H9 (cell line): Measurements from ENCODE around the gene CDH4. TPM values are rescaled to one million over a fixed set of nuclear protein-coding genes. Genes with fewer than 3 reads are reported as not detected.

Experiments used
- DNase-seq: peaks from one replicate; pipeline ENCODE4 v3.0.0-alpha.2; 2017
- H2AFZ ChIP-seq: one replicate; pipeline ENCODE4 v1.6.1; 2013; ENCODE audit warnings: mild to moderate bottlenecking, low read length, control low read depth, moderate library complexity
- H2AK5ac ChIP-seq: 2 replicates; pipeline ENCODE4 v1.6.1; 2013; ENCODE audit warnings: low read length, control low read depth, mixed read lengths; ENCODE audit not compliant: insufficient read length
- H2BK120ac ChIP-seq: one replicate; pipeline ENCODE4 v1.6.1; 2013; ENCODE audit warnings: low read depth, mild to moderate bottlenecking, low read length, control low read depth, inconsistent platforms; ENCODE audit not compliant: poor library complexity, severe bottlenecking
- H2BK12ac ChIP-seq: 2 replicates; pipeline ENCODE4 v1.6.1; 2013; ENCODE audit warnings: low read length, control low read depth, mixed read lengths, low read depth; ENCODE audit not compliant: insufficient read length
- H2BK15ac ChIP-seq: 2 replicates; pipeline ENCODE4 v1.6.1; 2013; ENCODE audit warnings: low read depth, low read length, control low read depth
- H2BK20ac ChIP-seq: one replicate; pipeline ENCODE4 v1.6.1; 2013; ENCODE audit warnings: low read depth, mild to moderate bottlenecking, low read length, control low read depth, inconsistent platforms; ENCODE audit not compliant: poor library complexity, severe bottlenecking
- H2BK5ac ChIP-seq: 2 replicates; pipeline ENCODE4 v1.6.1; 2013; ENCODE audit warnings: low read length, control low read depth, mixed read lengths; ENCODE audit not compliant: insufficient read length
- H3K14ac ChIP-seq: 2 replicates; pipeline ENCODE4 v1.6.1; 2013; ENCODE audit warnings: low read length, control low read depth; ENCODE audit not compliant: insufficient read depth
- H3K18ac ChIP-seq: 2 replicates; pipeline ENCODE4 v1.6.1; 2013; ENCODE audit warnings: low read depth, mild to moderate bottlenecking, mixed read lengths, low read length, control low read depth; ENCODE audit not compliant: insufficient read length
- H3K23ac ChIP-seq: 2 replicates; pipeline ENCODE4 v1.6.1; 2013; ENCODE audit warnings: low read length, control low read depth, mixed read lengths, low read depth; ENCODE audit not compliant: insufficient read length
- H3K23me2 ChIP-seq: 2 replicates; pipeline ENCODE4 v1.6.1; 2013; ENCODE audit warnings: low read depth, mild to moderate bottlenecking, mixed read lengths, low read length, control low read depth; ENCODE audit not compliant: insufficient read length, poor library complexity, severe bottlenecking
- H3K27ac ChIP-seq: 2 replicates; pipeline ENCODE4 v1.5.1; 2013; ENCODE audit warnings: low read length, control low read depth, mixed read lengths, low read depth; ENCODE audit not compliant: insufficient read length
- H3K27me3 ChIP-seq: 2 replicates; pipeline ENCODE4 v1.6.1; 2013; ENCODE audit warnings: low read length, control low read depth, inconsistent platforms; ENCODE audit not compliant: insufficient read depth
- H3K4ac ChIP-seq: 2 replicates; pipeline ENCODE4 v1.6.1; 2013; ENCODE audit warnings: low read depth, mild to moderate bottlenecking, control low read depth, inconsistent platforms, low read length, moderate library complexity
- H3K4me1 ChIP-seq: 2 replicates; pipeline ENCODE4 v1.6.1; 2013; ENCODE audit warnings: low read length, control low read depth, inconsistent platforms; ENCODE audit not compliant: insufficient read depth
- H3K4me2 ChIP-seq: 2 replicates; pipeline ENCODE4 v1.6.1; 2013; ENCODE audit warnings: low read length, control low read depth, mixed read lengths; ENCODE audit not compliant: insufficient read length, insufficient read depth
- H3K56ac ChIP-seq: 2 replicates; pipeline ENCODE4 v1.6.1; 2013; ENCODE audit warnings: low read depth, mild to moderate bottlenecking, mixed read lengths, low read length, control low read depth; ENCODE audit not compliant: insufficient read length
- H3K79me1 ChIP-seq: 2 replicates; pipeline ENCODE4 v1.6.1; 2013; ENCODE audit warnings: low read depth, mild to moderate bottlenecking, moderate library complexity, low read length, control low read depth, inconsistent platforms; ENCODE audit not compliant: insufficient read depth, poor library complexity, severe bottlenecking
- H3K79me2 ChIP-seq: 2 replicates; pipeline ENCODE4 v1.6.1; 2013; ENCODE audit warnings: low read length, control low read depth, inconsistent platforms; ENCODE audit not compliant: insufficient read depth
- H3K9ac ChIP-seq: 2 replicates; pipeline ENCODE4 v1.6.1; 2013; ENCODE audit warnings: low read length, control low read depth, mixed read lengths; ENCODE audit not compliant: insufficient read length; ENCODE audit errors: extremely low read depth
- H3K9me3 ChIP-seq: one replicate; pipeline ENCODE4 v1.6.1; 2013; ENCODE audit warnings: low read depth, low read length, inconsistent platforms; ENCODE audit not compliant: control insufficient read depth
- H3T11ph ChIP-seq: one replicate; pipeline ENCODE4 v1.6.1; 2013; ENCODE audit warnings: mild to moderate bottlenecking, low read length, control low read depth, inconsistent platforms
- H4K20me1 ChIP-seq: one replicate; pipeline ENCODE4 v1.6.1; 2013; ENCODE audit not compliant: control insufficient read depth, insufficient read length, insufficient read depth
- H4K5ac ChIP-seq: 2 replicates; pipeline ENCODE4 v1.6.1; 2013; ENCODE audit warnings: low read depth, mild to moderate bottlenecking, mixed read lengths, low read length, control low read depth; ENCODE audit not compliant: insufficient read length
- H4K8ac ChIP-seq: replicated peaks from 2 replicates; pipeline ENCODE4 v1.6.1; 2013; ENCODE audit warnings: low read length, control low read depth, mixed read lengths, low read depth; ENCODE audit not compliant: insufficient read length
- H4K91ac ChIP-seq: 2 replicates; pipeline ENCODE4 v1.6.1; 2013; ENCODE audit warnings: low read depth, mild to moderate bottlenecking, moderate library complexity, mixed read lengths, low read length, control low read depth; ENCODE audit not compliant: insufficient read length
- H3K27ac Mint-ChIP-seq, 3 experiments: 2 replicates in 2 of 3; 3 replicates in 1 of 3; pipeline ENCODE4 v1.8.0; 2020 to 2021; ENCODE audit warnings: mixed read lengths in 3 of 3, mild to moderate bottlenecking in 1 of 3, moderate library complexity in 1 of 3
- H3K27me3 Mint-ChIP-seq: 2 replicates; pipeline ENCODE4 v1.8.0; 2021; ENCODE audit warnings: low read depth, mild to moderate bottlenecking, moderate library complexity, mixed read lengths
- H3K36me3 Mint-ChIP-seq, 3 experiments: 2 replicates in 2 of 3; 3 replicates in 1 of 3; pipeline ENCODE4 v1.8.0; 2020 to 2021; ENCODE audit warnings: low read depth in 3 of 3, mixed read lengths in 3 of 3; ENCODE audit not compliant: insufficient read depth in 1 of 3
- H3K4me1 Mint-ChIP-seq, 2 experiments: 2 replicates each; pipeline ENCODE4 v1.8.0; 2020; ENCODE audit warnings: mixed read lengths in 2 of 2
- H3K4me3 Mint-ChIP-seq, 2 experiments: 2 replicates in 1 of 2; 3 replicates in 1 of 2; pipeline ENCODE4 v1.8.0; 2020 to 2021; ENCODE audit warnings: mild to moderate bottlenecking in 2 of 2, mixed read lengths in 2 of 2, moderate library complexity in 1 of 2
- H3K9me3 Mint-ChIP-seq, 2 experiments: 2 replicates in 1 of 2; 3 replicates in 1 of 2; pipeline ENCODE4 v1.8.0; 2020; ENCODE audit warnings: mild to moderate bottlenecking in 2 of 2, mixed read lengths in 2 of 2, moderate library complexity in 1 of 2
- WGBS: extraction: QIAGEN DNeasy Blood & Tissue Kit; methylation state at CpG from one replicate; pipeline ENCODE4 v1.1.7; 2013; ENCODE audit warnings: missing lambda C conversion rate, low lambda C conversion rate, mixed read lengths; ENCODE audit not compliant: insufficient read length; ENCODE audit errors: extremely low coverage; 5-methylcytosine and 5-hydroxymethylcytosine counted together
- total RNA-seq: library from RNA; stranded (reverse); gene quantifications from 2 replicates; pipeline ENCODE4 v1.2.1, GENCODE V29; 2021
- TF ChIP-seq, protein P1 (sequence below): fragments of 200-600 bp; sonication (generic); conservative IDR thresholded peaks from 3 replicates; pipeline ENCODE4 v1.8.0; 2021; ENCODE audit warnings: antibody characterized with exemption, mild to moderate bottlenecking

The CDH4 gene
- total RNA-seq, 1 experiment from 2014 or later: 3.0 TPM

- no CpG with 5 or more reads among the region's 16 CpGs for WGBS
- H3K23me2 ChIP-seq: no peaks in the 10 kb centered on the region
- no peak overlapping the region for H3K23ac ChIP-seq
- no peak overlapping the region for H4K91ac ChIP-seq
- H3K14ac ChIP-seq: no peak overlapping the region; the same call in 1 of the 2 replicates
- Mint-ChIP-seq H3K27ac (peak overlapping the region in 1 of 3 experiments; percentile 85; a peak in 1 of 7 replicates), H3K4me3 (no peak overlapping the region), H3K4me1 (peaks cover 7 to 15% of the 10 kb centered on the region in 2 experiments), H3K9me3 (no peaks in the 10 kb centered on the region), H3K36me3 (no peaks in the 10 kb centered on the region), H3K27me3 (peaks cover 36% of the 10 kb centered on the region)
- H2BK120ac ChIP-seq: no peak overlapping the region
- no peaks in the 10 kb centered on the region for H3K79me1 ChIP-seq
- H2BK12ac ChIP-seq: no peak overlapping the region
- H4K8ac ChIP-seq: no peak overlapping the region
- no peak for DNase-seq
- no peak overlapping the region for H2AK5ac ChIP-seq
- H4K5ac ChIP-seq: no peak overlapping the region
- no peak overlapping the region for H2BK15ac ChIP-seq
- no peak overlapping the region for H3K4me2 ChIP-seq
- H3K27ac ChIP-seq: no peak overlapping the region
- H4K20me1 ChIP-seq: no peaks in the 10 kb centered on the region
- no peak overlapping the region for H3T11ph ChIP-seq
- H3K9me3 ChIP-seq: no peaks in the 10 kb centered on the region
- H3K79me2 ChIP-seq: no peaks in the 10 kb centered on the region
- H2AFZ ChIP-seq: no peak overlapping the region
- H3K56ac ChIP-seq: no peak overlapping the region
- TF ChIP-seq, protein P1, sequence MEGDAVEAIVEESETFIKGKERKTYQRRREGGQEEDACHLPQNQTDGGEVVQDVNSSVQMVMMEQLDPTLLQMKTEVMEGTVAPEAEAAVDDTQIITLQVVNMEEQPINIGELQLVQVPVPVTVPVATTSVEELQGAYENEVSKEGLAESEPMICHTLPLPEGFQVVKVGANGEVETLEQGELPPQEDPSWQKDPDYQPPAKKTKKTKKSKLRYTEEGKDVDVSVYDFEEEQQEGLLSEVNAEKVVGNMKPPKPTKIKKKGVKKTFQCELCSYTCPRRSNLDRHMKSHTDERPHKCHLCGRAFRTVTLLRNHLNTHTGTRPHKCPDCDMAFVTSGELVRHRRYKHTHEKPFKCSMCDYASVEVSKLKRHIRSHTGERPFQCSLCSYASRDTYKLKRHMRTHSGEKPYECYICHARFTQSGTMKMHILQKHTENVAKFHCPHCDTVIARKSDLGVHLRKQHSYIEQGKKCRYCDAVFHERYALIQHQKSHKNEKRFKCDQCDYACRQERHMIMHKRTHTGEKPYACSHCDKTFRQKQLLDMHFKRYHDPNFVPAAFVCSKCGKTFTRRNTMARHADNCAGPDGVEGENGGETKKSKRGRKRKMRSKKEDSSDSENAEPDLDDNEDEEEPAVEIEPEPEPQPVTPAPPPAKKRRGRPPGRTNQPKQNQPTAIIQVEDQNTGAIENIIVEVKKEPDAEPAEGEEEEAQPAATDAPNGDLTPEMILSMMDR: no peak
- H3K27me3 ChIP-seq: no peaks in the 10 kb centered on the region; the same call in 1 of the 2 replicates
- H2BK20ac ChIP-seq: no peak overlapping the region
- H3K4me1 ChIP-seq: no peaks in the 10 kb centered on the region
- no peak overlapping the region for H3K9ac ChIP-seq
- H3K18ac ChIP-seq: no peak overlapping the region
- no peak overlapping the region for H3K4ac ChIP-seq
- H2BK5ac ChIP-seq: no peak overlapping the region
Measured at GRCh38 chr20:61765081-61765870, 513.2 kb downstream of the CDH4 start.
